B cell (primary cell): ENCODE data around the gene NLRP1.

Source experiments
- EZH2 ChIP-seq: IDR thresholded peaks from 2 replicates; pipeline ENCODE4 v1.6.1; 2012; ENCODE audit warnings: borderline replicate concordance, low read depth, mild to moderate bottlenecking, moderate library complexity, low read length; ENCODE audit not compliant: insufficient read depth, poor library complexity, severe bottlenecking
- TF ChIP-seq, protein P1 (sequence below): fragments of 200-600 bp; IDR thresholded peaks from one replicate; pipeline ENCODE4 v1.8.0; 2022; ENCODE audit warnings: antibody characterized with exemption, mild to moderate bottlenecking

DNA sequence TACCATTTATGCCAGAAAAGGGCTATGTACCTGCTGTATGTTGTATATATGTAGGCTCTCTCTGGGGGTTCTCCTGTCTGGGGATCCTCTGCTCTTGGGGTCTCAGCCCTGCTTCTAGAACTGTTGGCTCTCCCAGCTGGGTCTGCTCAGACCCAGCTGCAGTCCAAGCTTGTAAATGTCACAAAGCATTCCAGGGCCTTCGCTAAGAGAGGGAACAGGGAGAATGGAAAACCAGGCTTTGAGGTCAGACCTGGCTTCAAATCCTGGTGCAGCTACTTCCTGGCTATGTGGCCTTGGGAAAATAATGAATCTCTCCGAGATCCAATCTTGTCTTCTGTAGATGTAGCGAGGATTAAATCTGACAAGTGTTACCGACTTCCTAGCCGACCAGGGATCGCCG lies 44.0 kb downstream of the NLRP1 start:
- TF ChIP-seq, protein P1, sequence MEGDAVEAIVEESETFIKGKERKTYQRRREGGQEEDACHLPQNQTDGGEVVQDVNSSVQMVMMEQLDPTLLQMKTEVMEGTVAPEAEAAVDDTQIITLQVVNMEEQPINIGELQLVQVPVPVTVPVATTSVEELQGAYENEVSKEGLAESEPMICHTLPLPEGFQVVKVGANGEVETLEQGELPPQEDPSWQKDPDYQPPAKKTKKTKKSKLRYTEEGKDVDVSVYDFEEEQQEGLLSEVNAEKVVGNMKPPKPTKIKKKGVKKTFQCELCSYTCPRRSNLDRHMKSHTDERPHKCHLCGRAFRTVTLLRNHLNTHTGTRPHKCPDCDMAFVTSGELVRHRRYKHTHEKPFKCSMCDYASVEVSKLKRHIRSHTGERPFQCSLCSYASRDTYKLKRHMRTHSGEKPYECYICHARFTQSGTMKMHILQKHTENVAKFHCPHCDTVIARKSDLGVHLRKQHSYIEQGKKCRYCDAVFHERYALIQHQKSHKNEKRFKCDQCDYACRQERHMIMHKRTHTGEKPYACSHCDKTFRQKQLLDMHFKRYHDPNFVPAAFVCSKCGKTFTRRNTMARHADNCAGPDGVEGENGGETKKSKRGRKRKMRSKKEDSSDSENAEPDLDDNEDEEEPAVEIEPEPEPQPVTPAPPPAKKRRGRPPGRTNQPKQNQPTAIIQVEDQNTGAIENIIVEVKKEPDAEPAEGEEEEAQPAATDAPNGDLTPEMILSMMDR, result no peak
- no peak for TF ChIP-seq EZH2
